GM21619 (cell line): ENCODE results near the gene IGF1R.

Experiments
- ATAC-seq: cut with Tn5 transposase; IDR thresholded peaks from one replicate; pipeline ENCODE4 v1.9.1; 2021; ENCODE audit not compliant: unreplicated experiment

The IGF1R gene

DNA sequence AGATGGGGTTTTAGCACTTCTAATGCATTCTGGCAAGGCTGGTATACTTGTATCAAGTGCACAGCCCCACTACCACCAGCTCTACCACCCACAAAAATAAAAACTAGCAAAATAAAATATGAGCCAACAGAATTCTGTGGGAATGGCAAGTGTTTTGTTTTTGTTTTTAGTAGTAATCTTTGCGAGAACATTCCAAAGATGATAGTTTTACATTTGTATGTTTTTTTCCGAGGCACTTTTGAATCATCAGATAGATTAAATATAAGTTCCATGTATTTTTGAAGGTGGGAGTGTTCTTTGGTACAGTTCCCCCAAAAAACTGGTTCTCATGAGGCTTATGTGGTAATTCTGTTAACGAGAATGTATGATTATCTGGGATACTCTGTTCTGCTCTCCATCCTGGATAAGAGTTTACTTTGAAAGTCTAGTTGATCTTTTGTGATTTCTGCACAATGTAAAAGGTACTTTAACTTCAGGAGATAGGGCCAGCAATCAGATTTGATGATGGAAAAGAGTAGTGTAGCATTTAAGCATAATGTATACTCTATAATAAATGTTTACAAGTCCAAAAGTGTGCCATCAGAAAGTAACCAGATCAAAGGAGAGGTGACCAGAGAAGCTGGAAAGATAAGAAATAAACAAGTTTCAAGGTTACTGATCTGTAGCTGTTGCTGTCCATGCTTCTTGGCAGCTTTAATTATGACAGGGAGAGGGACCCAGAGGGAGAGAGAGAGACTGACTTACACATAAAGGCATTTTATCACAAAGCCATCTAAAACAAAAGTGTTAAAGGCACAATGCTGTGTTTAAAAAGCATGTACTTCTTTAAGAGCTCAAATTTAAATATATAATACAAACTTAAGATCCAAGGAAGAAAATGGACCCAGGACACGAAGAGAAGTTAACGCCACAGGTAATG, 228.4 kb downstream of the IGF1R start:
- no peak for ATAC-seq

GRCh38 chr15:98878172-98878571, 229.8 kb downstream of the IGF1R start:
- ATAC-seq: no peak

DNA sequence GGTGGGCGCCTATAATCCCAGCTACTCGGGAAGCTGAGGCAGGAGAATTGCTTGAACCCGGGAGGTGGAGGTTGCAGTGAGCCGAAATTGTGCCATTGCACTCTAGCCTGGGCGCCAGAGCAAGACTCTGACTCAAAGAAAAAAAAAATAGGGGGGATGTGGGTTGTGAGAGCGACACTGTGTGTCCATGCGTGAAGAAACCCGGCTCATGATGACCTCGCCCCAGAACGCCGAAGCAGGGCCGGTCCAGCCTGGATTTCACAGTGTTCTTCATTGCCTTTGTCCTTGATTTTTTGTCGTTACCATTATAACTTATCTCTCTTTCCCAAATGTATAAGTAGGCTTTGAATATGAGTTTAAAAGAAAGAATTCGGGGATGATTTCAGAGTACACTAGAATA, 230.5 kb downstream of the IGF1R start:
- no peak for ATAC-seq

DNA sequence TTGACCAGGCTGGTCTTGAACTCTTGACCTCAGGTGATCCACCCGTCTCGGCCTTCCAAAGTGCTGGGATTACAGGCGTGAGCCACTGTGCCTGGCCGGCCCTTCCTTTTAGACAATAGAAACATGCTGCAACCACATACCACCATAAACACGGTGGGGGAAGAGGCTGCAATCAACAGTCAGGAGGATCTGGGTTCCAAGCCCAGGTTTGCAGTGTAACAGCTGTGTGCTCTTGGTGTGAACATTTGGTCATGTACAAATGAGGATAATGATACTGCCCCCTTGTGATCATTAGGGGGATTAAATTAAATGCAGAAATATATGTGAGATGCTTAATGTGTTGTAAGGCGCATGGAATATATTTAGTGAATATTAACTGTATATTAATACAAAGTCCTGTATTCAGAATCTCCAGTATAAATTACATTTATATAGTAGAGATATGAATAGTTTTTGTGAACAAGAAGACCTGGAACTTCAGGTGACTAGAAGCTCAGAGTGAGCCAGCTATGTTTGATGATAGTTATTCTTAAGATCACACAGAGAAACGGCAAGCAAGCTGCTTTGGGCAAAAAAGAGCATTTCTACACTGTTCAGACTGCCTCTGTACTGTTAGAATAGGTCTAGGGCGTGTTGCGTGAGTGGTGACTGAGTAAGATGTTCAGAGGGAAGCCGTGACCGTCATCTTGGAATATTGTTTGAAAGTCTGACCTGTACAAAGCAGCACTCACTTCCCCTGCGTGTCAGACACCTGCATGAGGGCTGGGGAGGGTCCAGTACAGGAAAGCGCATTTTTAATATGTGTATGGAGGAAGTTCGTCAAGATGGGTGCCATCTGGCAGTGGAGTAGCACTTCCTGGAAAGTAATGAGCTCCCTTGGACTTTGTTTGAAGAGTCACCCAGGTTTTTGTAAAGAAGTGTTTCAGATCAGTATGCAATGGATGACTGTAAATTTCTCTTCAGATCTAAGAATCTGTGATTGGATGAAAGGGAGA, 233.5 kb downstream of the IGF1R start:
- ATAC-seq: no peak

DNA sequence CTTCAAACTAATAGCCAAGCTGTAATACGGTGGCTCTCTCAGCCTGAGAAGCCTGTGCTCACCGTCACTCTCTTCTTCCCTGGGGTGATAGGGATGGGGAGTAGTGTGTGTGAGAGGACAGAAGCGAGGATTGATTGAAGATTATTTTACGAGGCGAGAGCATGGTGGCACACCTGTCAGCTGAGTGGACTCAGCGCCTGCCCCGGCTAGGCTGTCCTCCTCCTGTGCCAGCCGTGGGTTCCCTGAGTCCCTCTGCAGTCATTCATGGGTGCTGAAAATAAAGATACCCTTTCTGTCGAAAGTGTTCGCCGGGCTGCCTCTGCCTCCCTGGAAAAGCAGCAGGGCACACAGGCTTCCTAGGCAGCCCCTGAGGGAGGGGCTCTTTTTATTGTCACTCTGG, 235.1 kb downstream of the IGF1R start:
- ATAC-seq: no peak

- ATAC-seq: no peak
These were observed 236.6 kb downstream of the IGF1R start for GRCh38 chr15:98884894-98885293.

DNA sequence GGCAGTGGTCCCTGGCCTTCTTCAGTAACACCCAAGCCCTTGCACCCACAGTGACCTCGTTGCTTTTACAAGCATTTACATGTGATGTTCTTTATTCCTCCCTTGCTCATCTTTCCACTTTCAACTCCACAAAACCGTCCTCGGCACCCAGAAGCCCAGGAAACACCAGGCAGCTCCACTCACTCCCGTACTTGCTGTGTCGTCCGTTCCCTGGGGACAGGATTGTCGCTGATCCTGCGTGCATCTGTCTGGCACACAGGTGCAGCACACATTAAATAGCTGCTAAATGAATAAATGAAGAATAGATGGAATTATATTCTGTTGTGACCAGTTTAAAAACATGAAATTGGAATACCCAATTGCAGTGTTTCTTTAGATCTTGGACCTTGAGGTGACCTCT, 239.6 kb downstream of the IGF1R start:
- no peak for ATAC-seq

GRCh38 chr15:98888820-98889479, 240.6 kb downstream of the IGF1R start:
- no peak for ATAC-seq

DNA sequence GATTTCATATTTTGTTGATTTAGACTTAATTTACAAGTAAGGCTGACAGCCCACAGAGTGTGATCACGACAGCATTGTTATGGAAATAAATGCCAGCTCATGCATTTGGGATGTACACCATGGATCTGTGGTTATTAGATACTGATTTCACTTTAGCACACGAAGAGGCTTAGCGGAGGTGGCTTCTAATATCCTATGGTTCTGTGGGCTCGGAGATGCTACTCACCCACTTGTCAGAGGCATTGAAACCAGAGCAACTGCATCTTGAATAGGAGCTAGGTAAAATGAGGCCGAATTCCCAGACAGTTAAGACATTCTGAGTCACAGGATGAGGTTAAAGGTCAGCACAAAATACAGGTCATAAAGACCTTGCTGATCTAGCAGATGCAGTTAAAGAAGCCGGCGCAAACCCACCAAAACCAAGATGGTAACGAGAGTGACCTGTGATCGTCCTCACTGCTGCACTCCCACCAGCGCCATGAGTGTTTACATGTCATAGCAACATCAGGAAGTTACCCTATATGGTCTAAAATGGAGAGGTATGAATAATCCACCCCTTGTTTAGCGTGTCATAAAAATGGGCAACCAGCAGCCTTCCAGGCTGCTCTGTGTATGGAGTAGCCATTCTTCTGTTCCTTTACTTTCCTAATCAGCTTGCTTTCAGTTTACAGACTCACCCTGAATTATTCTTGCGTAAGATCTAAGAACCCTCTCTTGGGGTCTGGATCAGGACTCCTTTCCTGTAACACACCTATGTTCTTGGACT, 241.8 kb downstream of the IGF1R start:
- ATAC-seq: no peak

- ATAC-seq: no peak
These were observed 243.0 kb downstream of the IGF1R start for GRCh38 chr15:98891301-98891700.

- ATAC-seq: no peak
These were observed 245.1 kb downstream of the IGF1R start for GRCh38 chr15:98893401-98893800.

- no peak for ATAC-seq
These were observed 246.0 kb downstream of the IGF1R start for GRCh38 chr15:98894312-98894711.

DNA sequence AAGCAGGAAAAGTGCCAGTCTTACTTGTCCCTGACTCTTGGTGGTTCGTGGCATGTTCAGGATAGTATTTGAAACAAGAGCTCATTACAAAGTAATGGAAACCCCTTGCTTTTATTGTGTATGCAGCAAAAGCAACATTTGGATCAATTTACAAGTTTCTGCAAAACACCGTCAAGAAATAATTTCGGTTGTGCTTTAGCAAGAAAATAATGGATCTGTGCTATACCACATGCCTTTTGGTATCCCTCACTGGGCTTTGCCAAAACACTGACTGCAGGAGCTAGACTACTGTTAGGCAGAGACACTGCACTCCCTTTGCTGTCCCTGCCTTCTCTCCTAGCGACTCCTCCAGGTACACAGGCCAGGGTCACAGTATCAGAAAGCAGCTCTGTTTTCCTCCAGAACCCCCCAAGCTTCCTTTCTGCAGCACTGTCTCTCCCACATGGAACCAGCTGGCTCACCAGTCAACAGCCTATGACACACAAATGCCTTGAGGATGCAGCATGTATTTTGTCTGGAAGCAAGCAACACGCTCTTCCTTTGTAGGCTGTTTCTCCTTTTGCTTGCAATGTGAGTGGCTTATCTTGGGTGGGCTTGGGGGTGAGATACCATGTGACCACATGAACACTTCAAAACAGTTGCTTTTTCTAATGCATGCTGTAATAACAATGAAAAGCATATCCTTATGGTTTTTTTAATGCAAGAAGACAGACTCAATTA, 247.8 kb downstream of the IGF1R start:
- no peak for ATAC-seq

- no peak for ATAC-seq
These were observed 248.7 kb downstream of the IGF1R start for GRCh38 chr15:98896802-98897732.

DNA sequence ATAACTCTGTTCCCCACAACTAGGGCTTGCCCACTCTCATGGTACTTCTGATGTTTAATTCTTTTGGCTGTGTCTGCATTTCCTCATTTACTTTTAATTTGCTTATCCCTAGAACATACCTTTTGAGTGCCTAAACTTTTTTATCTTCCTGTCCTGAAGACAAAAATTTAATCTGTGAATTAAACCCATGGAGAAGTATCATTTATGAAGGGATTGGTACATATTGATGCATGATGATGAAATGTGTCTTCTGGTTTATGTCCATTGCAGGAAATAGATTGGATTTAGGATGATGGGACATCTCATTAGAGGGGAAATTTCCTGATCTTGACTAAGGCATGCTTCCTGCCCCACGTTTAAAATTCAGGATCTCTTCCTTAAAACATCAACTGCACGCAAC, 249.8 kb downstream of the IGF1R start:
- no peak for ATAC-seq

DNA sequence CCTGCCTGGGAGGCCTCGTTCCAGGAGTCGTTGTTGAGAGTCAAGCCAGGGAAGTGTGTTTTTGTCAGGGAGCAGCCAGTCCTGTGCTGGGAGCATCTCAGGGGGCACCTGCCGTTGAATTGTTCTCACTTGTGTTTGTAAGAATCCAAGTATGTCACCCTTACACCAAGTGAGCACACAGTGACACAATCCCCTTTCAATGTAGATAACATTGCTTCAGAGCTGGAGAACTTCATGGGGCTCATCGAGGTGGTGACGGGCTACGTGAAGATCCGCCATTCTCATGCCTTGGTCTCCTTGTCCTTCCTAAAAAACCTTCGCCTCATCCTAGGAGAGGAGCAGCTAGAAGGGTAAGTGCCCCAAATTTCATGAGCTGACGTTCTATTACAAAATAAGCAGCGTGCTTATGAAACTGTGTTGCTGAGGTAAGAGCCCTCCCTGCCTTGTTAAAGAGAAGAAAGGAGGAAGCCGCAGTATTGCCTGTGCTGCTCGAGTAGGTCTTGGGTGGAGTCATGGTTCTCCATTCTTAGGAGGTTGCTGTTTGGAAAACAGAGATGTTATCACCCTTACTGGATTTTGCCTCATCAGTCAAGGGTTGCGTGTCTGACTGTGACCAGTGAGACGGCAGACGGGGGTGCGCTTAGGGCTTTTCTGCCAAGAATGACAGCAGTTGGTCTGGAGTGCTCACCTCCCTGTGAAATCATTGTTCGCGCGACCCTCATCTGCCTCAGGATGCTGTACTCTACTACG, 251.1 kb downstream of the IGF1R start:
- ATAC-seq: no peak

DNA sequence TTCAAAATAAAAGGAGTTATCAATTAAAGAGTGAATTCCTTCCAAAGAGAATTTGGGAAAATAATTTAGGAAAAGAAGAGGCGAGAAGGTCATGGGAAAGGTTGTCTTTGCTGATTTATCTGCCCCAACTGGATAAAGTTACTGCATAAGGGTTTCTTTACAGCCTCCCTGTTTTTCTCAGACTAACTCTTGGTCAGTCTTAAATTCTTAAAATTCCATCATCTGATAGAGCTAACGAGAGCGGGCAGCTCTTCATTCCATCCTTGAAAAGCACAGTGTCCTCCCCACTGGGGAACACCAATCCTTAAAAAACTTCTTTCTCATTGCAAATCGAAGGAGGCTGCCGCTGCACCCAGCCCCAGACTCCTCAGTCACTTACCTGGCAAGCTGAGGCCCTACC, 252.0 kb downstream of the IGF1R start:
- ATAC-seq: no peak

GRCh38 chr15:98901434-98902072, 253.2 kb downstream of the IGF1R start:
- no peak for ATAC-seq
